Upper lobe of left lung (tissue), 6 donors: Measurements from ENCODE around the gene RACGAP1. TPM values are rescaled to one million over a fixed set of nuclear protein-coding genes. Genes with fewer than 3 reads are reported as not detected.

Experiments used
- ATAC-seq, 2 donors: fragments of 200-7000 bp; cut with Tn5 transposase; one replicate each; pipeline ENCODE4 v1.9.1; 2022; ENCODE audit warnings: mild to moderate bottlenecking in 2 of 2, moderate library complexity in 2 of 2; ENCODE audit not compliant: low FRiP score in 2 of 2
- DNase-seq, 2 donors: peaks; one replicate each; pipeline ENCODE4 v3.0.0-alpha.2; 2019 to 2020
- H3K27ac ChIP-seq, 4 donors: fragments of 200-600 bp; sonication (generic); one replicate each; pipeline ENCODE4 v1.5.1; 2016 to 2019
- H3K27me3 ChIP-seq, 4 donors: fragments of 200-600 bp; sonication (generic); one replicate each; pipeline ENCODE4 v1.5.1; 2017 to 2019
- H3K36me3 ChIP-seq, 4 donors: fragments of 200-600 bp; sonication (generic); one replicate each; pipeline ENCODE4 v1.5.1; 2016 to 2019
- H3K4me1 ChIP-seq, 4 donors: fragments of 200-600 bp; sonication (generic); one replicate each; pipeline ENCODE4 v1.5.1; 2018 to 2019
- H3K4me3 ChIP-seq, 4 donors: fragments of 200-600 bp; sonication (generic); one replicate each; pipeline ENCODE4 v1.5.1; 2017 to 2019; ENCODE audit warnings: mild to moderate bottlenecking in 2 of 4, moderate library complexity in 1 of 4
- H3K9me3 ChIP-seq, 4 donors: fragments of 200-600 bp; sonication (generic); one replicate each; pipeline ENCODE4 v1.5.1; 2018 to 2019
- CTCF ChIP-seq, 6 experiments: fragments of 450-650 bp in 4 of 6; fragments of 200-600 bp in 2 of 6; sonication (generic) in 2 of 6; IDR thresholded peaks; one replicate each; pipeline ENCODE4 v1.5.1; 2016 to 2019; ENCODE audit warnings: antibody characterized with exemption in 6 of 6
- EP300 ChIP-seq, 4 donors: sonication (generic); formaldehyde crosslinking; IDR thresholded peaks; one replicate each; pipeline ENCODE4 v1.5.1; 2017; ENCODE audit warnings: antibody characterized with exemption in 4 of 4, control low read depth in 2 of 4
- POLR2A ChIP-seq, 4 donors: fragments of 450-650 bp; IDR thresholded peaks; one replicate each; pipeline ENCODE4 v1.5.1; 2016 to 2017; ENCODE audit warnings: antibody characterized with exemption in 4 of 4, mild to moderate bottlenecking in 2 of 4
- POLR2AphosphoS5 ChIP-seq, 2 donors: sonication (generic); formaldehyde crosslinking; IDR thresholded peaks; one replicate each; pipeline ENCODE4 v1.5.1; 2017; ENCODE audit warnings: antibody characterized with exemption in 2 of 2
- WGBS, 2 donors: methylation state at CpG; one replicate each; pipeline ENCODE4 v1.1.5; 2017 to 2018; 5-methylcytosine and 5-hydroxymethylcytosine counted together
- total RNA-seq, 6 donors: library from RNA; depleted of rRNA in 4 of 6; stranded (reverse); fragments of >200 nt in 4 of 6; gene quantifications; one replicate each; pipeline versions ENCODE4 v1.1.0 to v1.2.1, GENCODE V29; 2016 to 2021
- donor health status: DM: no; HTN: no; CAD: no; lungs with moderate emphysema.
- donor health status: DM: no; HTN: yes; CAD: no; lungs with severe emphysema.

RACGAP1 gene
- total RNA-seq, 6 donors from 2014 or later = 10.3 to 22.4 (median 18.4) TPM

- DNase-seq = peak in 1 of 2 donors; percentile 13
- no peaks in the 10 kb centered on the region for H3K36me3 ChIP-seq
- H3K4me1 ChIP-seq = peaks cover 10 to 28% (median 14%) of the 10 kb centered on the region in 4 donors
- H3K9me3 ChIP-seq = no peaks in the 10 kb centered on the region
- ATAC-seq = no peak
- WGBS, 2 donors = 89 to 93% methylated on average over 4 to 5 of the region's 5 CpGs
- no peak overlapping the region for H3K27ac ChIP-seq
- H3K27me3 ChIP-seq = no peaks in the 10 kb centered on the region
- TF ChIP-seq CTCF (IDR thresholded peaks at IDR 0.05) = no peak
- TF ChIP-seq EP300 (IDR thresholded peaks at IDR 0.05) = no peak
- no peak for TF ChIP-seq POLR2A (IDR thresholded peaks at IDR 0.05)
- no peak for TF ChIP-seq POLR2AphosphoS5 (IDR thresholded peaks at IDR 0.05)
- H3K4me3 ChIP-seq = no peak overlapping the region
Measured at GRCh38 chr12:49944046-49944445, 81.2 kb downstream of the RACGAP1 start.

GRCh38 chr12:49943625-49943960 lies 81.7 kb downstream of the RACGAP1 start:
- Histone ChIP-seq H3K4me1 (peaks cover 10 to 28% (median 14%) of the 10 kb centered on the region in 4 donors), H3K4me3 (no peak overlapping the region), H3K27ac (peak overlapping the region in 2 of 4 donors; percentile 23 to 43), H3K9me3 (no peaks in the 10 kb centered on the region), H3K27me3 (no peaks in the 10 kb centered on the region), H3K36me3 (no peaks in the 10 kb centered on the region)
- DNase-seq (peak in 1 of 2 donors; percentile 7), ATAC-seq (no peak)
- 100% methylated on average over 1 of the region's 1 CpG for WGBS, 2 donors
- no peak for TF ChIP-seq POLR2AphosphoS5 (IDR thresholded peaks at IDR 0.05)
- no peak for TF ChIP-seq POLR2A (IDR thresholded peaks at IDR 0.05)
- no peak for TF ChIP-seq EP300 (IDR thresholded peaks at IDR 0.05)
- TF ChIP-seq CTCF (IDR thresholded peaks at IDR 0.05) = no peak

- Histone ChIP-seq H3K27ac (peak overlapping the region in 2 of 4 donors; percentile 23 to 43), H3K4me3 (no peak overlapping the region), H3K9me3 (no peaks in the 10 kb centered on the region), H3K36me3 (no peaks in the 10 kb centered on the region), H3K4me1 (peaks cover 10 to 28% (median 14%) of the 10 kb centered on the region in 4 donors), H3K27me3 (no peaks in the 10 kb centered on the region)
- 53 to 69% methylated on average over 10 to 12 of the region's 14 CpGs for WGBS, 2 donors
- TF ChIP-seq EP300 (IDR thresholded peaks at IDR 0.05) (no peak), POLR2AphosphoS5 (IDR thresholded peaks at IDR 0.05) (no peak), POLR2A (IDR thresholded peaks at IDR 0.05) (no peak), CTCF (IDR thresholded peaks at IDR 0.05) (no peak)
- ATAC-seq = peak in 1 of 2 donors; percentile 75
- DNase-seq = peak in 1 of 2 donors; percentile 79
Measured at GRCh38 chr12:49942921-49943624, 82.2 kb downstream of the RACGAP1 start.

GRCh38 chr12:49942512-49942893 lies 82.8 kb downstream of the RACGAP1 start:
- TF ChIP-seq EP300 (IDR thresholded peaks at IDR 0.05) (no peak), POLR2AphosphoS5 (IDR thresholded peaks at IDR 0.05) (no peak), POLR2A (IDR thresholded peaks at IDR 0.05) (no peak), CTCF (IDR thresholded peaks at IDR 0.05) (no peak)
- DNase-seq = no peak
- WGBS, 2 donors = 79 to 90% methylated on average over 3 of the region's 3 CpGs
- Histone ChIP-seq H3K27ac (no peak overlapping the region), H3K27me3 (no peaks in the 10 kb centered on the region), H3K4me3 (no peak overlapping the region), H3K9me3 (no peaks in the 10 kb centered on the region), H3K36me3 (no peaks in the 10 kb centered on the region), H3K4me1 (peaks cover 10 to 28% (median 14%) of the 10 kb centered on the region in 4 donors)
- ATAC-seq = no peak
